Stomach smooth muscle (tissue), 2 donors: ENCODE data around the gene C10orf105.

Experiments
- H3K27ac ChIP-seq: one replicate; pipeline ENCODE4 v1.7.0; 2013; ENCODE audit warnings: mild to moderate bottlenecking, low read length, inconsistent platforms
- H3K27me3 ChIP-seq, 2 donors: one replicate each; pipeline ENCODE4 v1.7.0; 2013; ENCODE audit warnings: low read length in 2 of 2; ENCODE audit not compliant: insufficient read depth in 2 of 2, control insufficient read depth in 1 of 2
- H3K36me3 ChIP-seq, 2 donors: one replicate each; pipeline ENCODE4 v1.7.0; 2013; ENCODE audit warnings: low read length in 2 of 2; ENCODE audit not compliant: control insufficient read depth in 2 of 2, insufficient read depth in 2 of 2
- H3K4me1 ChIP-seq: one replicate; pipeline ENCODE4 v1.7.0; 2013; ENCODE audit warnings: low read length; ENCODE audit not compliant: control insufficient read depth, insufficient read depth
- H3K4me3 ChIP-seq, 2 donors: one replicate each; pipeline ENCODE4 v1.7.0; 2013; ENCODE audit warnings: low read length in 2 of 2
- H3K9ac ChIP-seq, 2 donors: one replicate each; pipeline ENCODE4 v1.7.0; 2013; ENCODE audit warnings: low read length in 2 of 2, mild to moderate bottlenecking in 1 of 2
- H3K9me3 ChIP-seq, 2 donors: one replicate each; pipeline ENCODE4 v1.7.0; 2013; ENCODE audit warnings: low read length in 2 of 2; ENCODE audit not compliant: control insufficient read depth in 2 of 2
- donor health status: healthy.
- donor health status: Pancreatic carcinoma.

The C10orf105 gene, protein sequence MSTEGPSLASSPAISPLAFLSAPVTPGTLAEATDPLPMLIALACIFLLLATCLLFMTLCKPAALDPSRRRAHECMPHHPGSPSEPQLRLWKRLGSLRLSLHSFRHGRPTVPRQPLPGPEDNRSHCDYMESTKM

GRCh38 chr10:71719464-71720201 is at the start of gene C10orf105:
C10orf105 (minus strand) TSS chr10:71719778; CDS start chr10:71716337, 3,441 bp downstream.
- Histone ChIP-seq H3K4me3 (no peak within 1 kb of the TSS), H3K36me3 (no peaks in the 10 kb centered on the region), H3K9ac (no peak within 1 kb of the TSS), H3K4me1 (peaks cover 29% of the 10 kb centered on the region), H3K9me3 (no peaks in the 10 kb centered on the region), H3K27ac (no peak within 1 kb of the TSS), H3K27me3 (no peaks in the 10 kb centered on the region)

DNA sequence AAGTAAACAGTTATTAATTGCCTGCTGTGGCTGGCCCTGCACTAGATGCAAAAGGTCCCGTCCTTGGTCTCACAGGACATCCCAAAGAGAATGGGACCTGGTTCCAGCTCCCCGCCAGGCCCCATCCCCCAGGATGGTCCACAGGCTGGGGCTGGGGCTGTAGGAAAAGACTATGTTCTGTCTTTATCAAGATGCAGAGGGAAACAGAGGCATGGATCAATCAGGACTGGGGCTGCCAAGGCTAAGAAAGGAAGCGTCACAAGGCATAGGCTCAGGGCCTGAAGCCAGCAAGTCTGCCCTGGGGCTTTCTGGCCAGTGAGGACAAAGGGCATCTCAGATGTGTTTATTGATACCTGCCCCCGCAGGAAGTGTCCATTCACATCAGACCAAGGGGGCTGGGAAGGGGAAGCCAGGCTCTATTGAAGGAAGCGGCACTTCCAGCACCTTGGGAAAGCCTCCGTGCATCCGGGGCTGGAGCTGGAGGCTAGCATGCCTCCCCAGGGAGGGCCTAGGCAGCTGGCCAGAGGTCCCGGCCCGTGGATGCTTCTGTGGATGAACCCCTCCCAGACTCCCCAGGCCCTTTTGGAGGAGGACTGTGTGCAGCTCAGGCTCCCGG is 48.0 kb upstream of the C10orf105 start:
- Histone ChIP-seq H3K27me3 (no peaks in the 10 kb centered on the region), H3K27ac (peak overlapping the region; percentile 64), H3K9me3 (no peaks in the 10 kb centered on the region), H3K4me1 (peaks cover 82% of the 10 kb centered on the region), H3K36me3 (peaks cover 2 to 3% of the 10 kb centered on the region in 2 donors), H3K4me3 (peak overlapping the region in 1 of 2 donors; percentile 29), H3K9ac (peak overlapping the region in 1 of 2 donors; percentile 17)

GRCh38 chr10:71766717-71767419 is 47.3 kb upstream of the C10orf105 start:
- Histone ChIP-seq H3K9ac (peak overlapping the region in 1 of 2 donors; percentile 17), H3K27ac (peak overlapping the region; percentile 64), H3K4me1 (peaks cover 82% of the 10 kb centered on the region), H3K27me3 (no peaks in the 10 kb centered on the region), H3K4me3 (peak overlapping the region in 1 of 2 donors; percentile 29), H3K36me3 (peaks cover 3 to 4% of the 10 kb centered on the region in 2 donors), H3K9me3 (no peaks in the 10 kb centered on the region)

- H3K9me3 ChIP-seq, result no peaks in the 10 kb centered on the region
- H3K36me3 ChIP-seq, result peaks cover 8% of the 10 kb centered on the region in 2 donors
- H3K27me3 ChIP-seq, result no peaks in the 10 kb centered on the region
- no peak overlapping the region for H3K4me3 ChIP-seq
- H3K4me1 ChIP-seq, result peaks cover 79% of the 10 kb centered on the region
- no peak overlapping the region for H3K9ac ChIP-seq
- H3K27ac ChIP-seq, result peak overlapping the region; percentile 64
Measured at GRCh38 chr10:71765906-71766716, 46.5 kb upstream of the C10orf105 start.

- Histone ChIP-seq H3K9ac (no peak overlapping the region), H3K36me3 (peaks cover 13 to 14% of the 10 kb centered on the region in 2 donors), H3K4me1 (peaks cover 72% of the 10 kb centered on the region), H3K27me3 (no peaks in the 10 kb centered on the region), H3K27ac (peak overlapping the region; percentile 53), H3K9me3 (no peaks in the 10 kb centered on the region), H3K4me3 (peak overlapping the region in 1 of 2 donors; percentile 29)
Measured at GRCh38 chr10:71765176-71765904, 45.8 kb upstream of the C10orf105 start.

DNA sequence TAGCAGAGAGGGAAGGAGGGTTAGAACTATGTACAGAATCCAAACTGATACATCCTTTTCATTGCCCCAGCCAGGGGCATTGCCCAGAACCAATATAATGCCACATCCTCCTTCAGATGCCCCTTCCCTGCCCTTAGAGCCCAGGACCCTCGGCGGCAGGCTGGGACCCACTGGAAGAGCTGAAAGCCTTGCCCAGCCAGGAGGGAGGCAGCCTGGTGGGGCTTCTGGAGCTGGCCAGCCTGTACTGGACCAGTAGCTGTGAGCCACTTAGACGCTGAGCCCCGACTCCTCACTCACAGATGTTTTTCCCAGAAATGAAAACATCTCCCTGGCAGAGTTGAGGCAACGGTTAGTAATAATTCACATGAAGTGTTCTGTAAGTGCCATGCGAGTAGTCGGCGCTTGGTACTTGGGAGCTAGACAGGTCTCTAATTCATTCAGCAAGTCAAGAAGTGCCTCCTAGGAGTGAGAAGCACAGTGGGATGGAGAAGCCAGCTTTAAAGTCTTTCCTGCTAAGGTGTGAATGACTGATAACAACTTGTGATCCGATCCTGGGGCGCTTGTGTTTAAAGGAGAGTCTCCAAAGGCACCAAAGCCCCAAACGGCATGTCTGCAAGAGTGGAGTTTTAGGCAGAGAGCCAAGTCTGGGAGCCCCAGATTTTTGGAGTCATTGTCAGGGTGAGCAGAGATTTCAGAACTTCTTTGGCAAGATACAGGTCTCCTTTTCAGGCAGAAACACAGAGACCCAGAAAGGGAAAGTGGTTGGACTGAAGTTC is 44.0 kb upstream of the C10orf105 start:
- Histone ChIP-seq H3K9me3 (no peaks in the 10 kb centered on the region), H3K9ac (no peak overlapping the region), H3K27ac (peak overlapping the region; percentile 18), H3K27me3 (no peaks in the 10 kb centered on the region), H3K4me1 (peaks cover 57% of the 10 kb centered on the region), H3K36me3 (peaks cover 17% of the 10 kb centered on the region in 2 donors), H3K4me3 (no peak overlapping the region)

DNA sequence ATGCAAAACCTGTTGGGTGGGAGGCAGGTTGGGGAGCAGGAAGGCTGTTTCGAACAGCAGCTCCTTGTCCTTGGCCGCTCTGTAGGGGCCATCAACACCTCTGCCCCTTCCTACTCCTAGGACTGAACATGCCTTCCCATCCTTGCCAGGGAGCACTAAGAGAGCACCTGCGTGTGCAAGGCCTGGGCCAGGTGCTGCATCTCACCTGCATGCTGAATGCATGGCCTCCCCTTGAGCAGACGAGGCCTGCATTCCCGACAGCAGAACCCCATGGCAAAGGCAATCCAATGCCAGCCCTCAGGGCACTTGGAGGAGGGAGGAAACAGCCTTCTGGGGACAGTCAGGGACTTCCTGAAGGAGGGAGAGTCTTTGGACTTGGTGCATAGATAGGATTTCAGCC is 42.7 kb upstream of the C10orf105 start:
- Histone ChIP-seq H3K4me1 (peaks cover 48% of the 10 kb centered on the region), H3K9me3 (no peaks in the 10 kb centered on the region), H3K36me3 (peaks cover 25 to 26% of the 10 kb centered on the region in 2 donors), H3K27me3 (no peaks in the 10 kb centered on the region), H3K9ac (no peak overlapping the region), H3K4me3 (no peak overlapping the region), H3K27ac (no peak overlapping the region)

- Histone ChIP-seq H3K27me3 (no peaks in the 10 kb centered on the region), H3K4me3 (no peak overlapping the region), H3K9me3 (no peaks in the 10 kb centered on the region), H3K4me1 (peaks cover 41% of the 10 kb centered on the region), H3K27ac (no peak overlapping the region), H3K9ac (no peak overlapping the region), H3K36me3 (peaks cover 25 to 26% of the 10 kb centered on the region in 2 donors)
Measured at GRCh38 chr10:71761541-71762113, 42.0 kb upstream of the C10orf105 start.

GRCh38 chr10:71761105-71761511 is 41.5 kb upstream of the C10orf105 start:
- H3K27me3 ChIP-seq, result no peaks in the 10 kb centered on the region
- peaks cover 38% of the 10 kb centered on the region for H3K4me1 ChIP-seq
- H3K4me3 ChIP-seq, result no peak overlapping the region
- no peaks in the 10 kb centered on the region for H3K9me3 ChIP-seq
- H3K36me3 ChIP-seq, result peaks cover 26 to 27% of the 10 kb centered on the region in 2 donors
- H3K9ac ChIP-seq, result no peak overlapping the region
- H3K27ac ChIP-seq, result no peak overlapping the region
